Measurements from ENCODE around the gene FAM227B. TPM values are rescaled to one million over a fixed set of nuclear protein-coding genes. Genes with fewer than 3 reads are reported as not detected.
"Not testable (repeated sequence)": the region's sequence is repeated elsewhere in the genome, so short reads cannot be mapped to it uniquely, and the experiment has no call there.

Gene FAM227B
- total RNA-seq, 1 donor from 2014 or later: 8.0 TPM

GRCh38 chr15:49492151-49492550, 128.5 kb downstream of the FAM227B start:
- Mint-ChIP-seq H3K9me3 (no peaks in the 10 kb centered on the region), H3K27ac (no peak overlapping the region), H3K4me1 (peaks cover 15% of the 10 kb centered on the region), H3K4me3 (no peak overlapping the region), H3K27me3 (ENCODE audit: low read depth) (no peaks in the 10 kb centered on the region), H3K36me3 (no peaks in the 10 kb centered on the region)
- no peak for TF ChIP-seq CTCF (IDR thresholded peaks at IDR 0.05; ENCODE audit: unreplicated experiment)
- DNase-seq (ENCODE audit: low spot score in 2 of 2, unreplicated experiment in 2 of 2): no peak

GRCh38 chr15:49490966-49491365, 129.7 kb downstream of the FAM227B start:
- H3K4me1 Mint-ChIP-seq: peaks cover 8% of the 10 kb centered on the region

GRCh38 chr15:49485401-49485800, 135.2 kb downstream of the FAM227B start:
- not testable (repeated sequence) for H3K36me3 Mint-ChIP-seq, H3K9me3 Mint-ChIP-seq

More at GRCh38 chr15:49490966-49491365, 129.7 kb downstream of the FAM227B start:
- no peaks in the 10 kb centered on the region for H3K9me3 Mint-ChIP-seq
- H3K36me3 Mint-ChIP-seq: no peaks in the 10 kb centered on the region
- H3K4me3 Mint-ChIP-seq: no peak overlapping the region
- H3K27me3 Mint-ChIP-seq (ENCODE audit: low read depth): no peaks in the 10 kb centered on the region
- TF ChIP-seq CTCF (IDR thresholded peaks at IDR 0.05; ENCODE audit: unreplicated experiment): no peak
- no peak overlapping the region for H3K27ac Mint-ChIP-seq
- DNase-seq (ENCODE audit: low spot score in 2 of 2, unreplicated experiment in 2 of 2): no peak

GRCh38 chr15:49478982-49479381, 141.6 kb downstream of the FAM227B start:
- DNase-seq (ENCODE audit: low spot score in 2 of 2, unreplicated experiment in 2 of 2); H3K4me3 Mint-ChIP-seq; H3K36me3 Mint-ChIP-seq; H3K4me1 Mint-ChIP-seq; H3K27ac Mint-ChIP-seq; H3K27me3 Mint-ChIP-seq (ENCODE audit: low read depth): not testable (repeated sequence)
- H3K9me3 Mint-ChIP-seq: peaks cover 10% of the 10 kb centered on the region

More at GRCh38 chr15:49485401-49485800, 135.2 kb downstream of the FAM227B start:
- not testable (repeated sequence) for H3K4me1 Mint-ChIP-seq; DNase-seq (ENCODE audit: low spot score in 2 of 2, unreplicated experiment in 2 of 2); H3K27me3 Mint-ChIP-seq (ENCODE audit: low read depth); H3K4me3 Mint-ChIP-seq; H3K27ac Mint-ChIP-seq

- not testable (repeated sequence) for DNase-seq (ENCODE audit: low spot score in 2 of 2, unreplicated experiment in 2 of 2); H3K4me1 Mint-ChIP-seq; H3K27ac Mint-ChIP-seq; H3K4me3 Mint-ChIP-seq; H3K36me3 Mint-ChIP-seq; H3K27me3 Mint-ChIP-seq (ENCODE audit: low read depth)
- peaks cover 10% of the 10 kb centered on the region for H3K9me3 Mint-ChIP-seq
These were observed 142.6 kb downstream of the FAM227B start for GRCh38 chr15:49478021-49478420.

- Mint-ChIP-seq H3K9me3 (peaks cover 10% of the 10 kb centered on the region), H3K27ac (no peak overlapping the region), H3K36me3 (peaks cover 7% of the 10 kb centered on the region), H3K27me3 (ENCODE audit: low read depth) (no peaks in the 10 kb centered on the region), H3K4me1 (peaks cover 5% of the 10 kb centered on the region), H3K4me3 (no peak overlapping the region)
- DNase-seq (ENCODE audit: low spot score in 2 of 2, unreplicated experiment in 2 of 2): no peak
- no peak for TF ChIP-seq CTCF (IDR thresholded peaks at IDR 0.05; ENCODE audit: unreplicated experiment)
These were observed 147.6 kb downstream of the FAM227B start for GRCh38 chr15:49473031-49473430.

GRCh38 chr15:49472338-49472737, 148.3 kb downstream of the FAM227B start:
- H3K27ac Mint-ChIP-seq: no peak overlapping the region
- H3K27me3 Mint-ChIP-seq (ENCODE audit: low read depth): no peaks in the 10 kb centered on the region
- H3K4me1 Mint-ChIP-seq: peaks cover 7% of the 10 kb centered on the region
- no peak for DNase-seq (ENCODE audit: low spot score in 2 of 2, unreplicated experiment in 2 of 2)
- peaks cover 6% of the 10 kb centered on the region for H3K36me3 Mint-ChIP-seq
- no peak overlapping the region for H3K4me3 Mint-ChIP-seq
- H3K9me3 Mint-ChIP-seq: peaks cover 8% of the 10 kb centered on the region
- no peak for TF ChIP-seq CTCF (IDR thresholded peaks at IDR 0.05; ENCODE audit: unreplicated experiment)
